HFFc6 (cell line): ENCODE data around the gene CHN1. TPM values are rescaled to one million over a fixed set of nuclear protein-coding genes. Genes with fewer than 3 reads are reported as not detected.

Experiments used
- DNase-seq: peaks from one replicate; pipeline ENCODE4 v3.0.0-alpha.2; 2018
- H3K27ac Mint-ChIP-seq: 2 replicates; pipeline ENCODE4 v1.8.0; 2020; ENCODE audit warnings: mild to moderate bottlenecking, mixed read lengths
- H3K27me3 Mint-ChIP-seq: 2 replicates; pipeline ENCODE4 v1.8.0; 2021; ENCODE audit warnings: mild to moderate bottlenecking, moderate library complexity, mixed read lengths; ENCODE audit not compliant: insufficient read depth
- H3K36me3 Mint-ChIP-seq: 2 replicates; pipeline ENCODE4 v1.8.0; 2021; ENCODE audit warnings: low read depth, mixed read lengths
- H3K4me1 Mint-ChIP-seq: 2 replicates; pipeline ENCODE4 v1.8.0; 2020; ENCODE audit warnings: low read depth, mixed read lengths
- H3K4me3 Mint-ChIP-seq: 2 replicates; pipeline ENCODE4 v1.8.0; 2020; ENCODE audit warnings: mild to moderate bottlenecking, moderate library complexity, mixed read lengths
- H3K9me3 Mint-ChIP-seq: 2 replicates; pipeline ENCODE4 v1.8.0; 2020; ENCODE audit warnings: mild to moderate bottlenecking, mixed read lengths
- total RNA-seq, 6 experiments: library from RNA; stranded (reverse); fragmentation: NEBNext Ultra II Directional; extraction: Animal tissue kit (Norgen Biotek cat#: 25700); gene quantifications; 2 replicates in 1 of 6; 3 replicates in 5 of 6; pipeline ENCODE4 v1.2.3, GENCODE V29; 2021
- TF ChIP-seq, protein P1 (sequence below): fragments of 200-600 bp; sonication (generic); IDR thresholded peaks from 2 replicates; pipeline ENCODE4 v1.5.0; 2021; ENCODE audit warnings: antibody characterized with exemption, mild to moderate bottlenecking

The CHN1 gene
- total RNA-seq, 6 experiments from 2014 or later = 85.5 to 104 (median 97.2) TPM

DNA sequence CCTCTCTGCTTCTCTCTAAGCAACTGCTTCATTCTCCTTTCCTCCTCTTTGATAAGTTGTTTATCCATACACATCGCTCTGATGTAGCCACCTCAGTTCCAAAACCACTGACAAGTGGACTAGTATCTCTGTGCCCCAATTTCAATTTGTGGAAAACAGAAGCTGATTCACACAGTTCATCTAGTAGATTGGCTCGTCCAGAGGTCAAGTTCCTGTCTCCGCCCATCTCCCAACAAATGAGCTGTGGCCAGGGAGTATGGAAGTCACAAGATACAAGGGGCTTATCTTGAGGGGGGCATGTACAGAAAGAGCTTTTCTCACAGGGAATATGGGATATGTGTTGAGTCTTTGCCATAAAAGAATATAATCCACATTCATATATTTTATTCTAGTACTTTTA, 17.7 kb upstream of the CHN1 start:
- H3K4me3 Mint-ChIP-seq = no peak overlapping the region
- no peaks in the 10 kb centered on the region for H3K9me3 Mint-ChIP-seq
- no peak overlapping the region for H3K27ac Mint-ChIP-seq
- no peaks in the 10 kb centered on the region for H3K36me3 Mint-ChIP-seq
- peaks cover 5% of the 10 kb centered on the region for H3K4me1 Mint-ChIP-seq
- H3K27me3 Mint-ChIP-seq = no peaks in the 10 kb centered on the region
- TF ChIP-seq, protein P1, sequence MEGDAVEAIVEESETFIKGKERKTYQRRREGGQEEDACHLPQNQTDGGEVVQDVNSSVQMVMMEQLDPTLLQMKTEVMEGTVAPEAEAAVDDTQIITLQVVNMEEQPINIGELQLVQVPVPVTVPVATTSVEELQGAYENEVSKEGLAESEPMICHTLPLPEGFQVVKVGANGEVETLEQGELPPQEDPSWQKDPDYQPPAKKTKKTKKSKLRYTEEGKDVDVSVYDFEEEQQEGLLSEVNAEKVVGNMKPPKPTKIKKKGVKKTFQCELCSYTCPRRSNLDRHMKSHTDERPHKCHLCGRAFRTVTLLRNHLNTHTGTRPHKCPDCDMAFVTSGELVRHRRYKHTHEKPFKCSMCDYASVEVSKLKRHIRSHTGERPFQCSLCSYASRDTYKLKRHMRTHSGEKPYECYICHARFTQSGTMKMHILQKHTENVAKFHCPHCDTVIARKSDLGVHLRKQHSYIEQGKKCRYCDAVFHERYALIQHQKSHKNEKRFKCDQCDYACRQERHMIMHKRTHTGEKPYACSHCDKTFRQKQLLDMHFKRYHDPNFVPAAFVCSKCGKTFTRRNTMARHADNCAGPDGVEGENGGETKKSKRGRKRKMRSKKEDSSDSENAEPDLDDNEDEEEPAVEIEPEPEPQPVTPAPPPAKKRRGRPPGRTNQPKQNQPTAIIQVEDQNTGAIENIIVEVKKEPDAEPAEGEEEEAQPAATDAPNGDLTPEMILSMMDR = no peak
- no peak for DNase-seq

GRCh38 chr2:175019566-175020327, 14.6 kb upstream of the CHN1 start:
- H3K27me3 Mint-ChIP-seq = no peaks in the 10 kb centered on the region
- H3K4me1 Mint-ChIP-seq = peaks cover 9% of the 10 kb centered on the region; the same call in 1 of the 2 replicates
- TF ChIP-seq, protein P1 = no peak
- H3K36me3 Mint-ChIP-seq = no peaks in the 10 kb centered on the region
- DNase-seq = no peak
- H3K4me3 Mint-ChIP-seq = no peak overlapping the region
- no peaks in the 10 kb centered on the region for H3K9me3 Mint-ChIP-seq
- no peak overlapping the region for H3K27ac Mint-ChIP-seq

GRCh38 chr2:175017618-175018414, 12.6 kb upstream of the CHN1 start:
- H3K27ac Mint-ChIP-seq = no peak overlapping the region
- no peak overlapping the region for H3K4me3 Mint-ChIP-seq
- no peaks in the 10 kb centered on the region for H3K9me3 Mint-ChIP-seq
- H3K27me3 Mint-ChIP-seq = no peaks in the 10 kb centered on the region
- H3K36me3 Mint-ChIP-seq = no peaks in the 10 kb centered on the region
- TF ChIP-seq, protein P1 = no peak
- peak; percentile 4 for DNase-seq
- peaks cover 9% of the 10 kb centered on the region for H3K4me1 Mint-ChIP-seq

DNA sequence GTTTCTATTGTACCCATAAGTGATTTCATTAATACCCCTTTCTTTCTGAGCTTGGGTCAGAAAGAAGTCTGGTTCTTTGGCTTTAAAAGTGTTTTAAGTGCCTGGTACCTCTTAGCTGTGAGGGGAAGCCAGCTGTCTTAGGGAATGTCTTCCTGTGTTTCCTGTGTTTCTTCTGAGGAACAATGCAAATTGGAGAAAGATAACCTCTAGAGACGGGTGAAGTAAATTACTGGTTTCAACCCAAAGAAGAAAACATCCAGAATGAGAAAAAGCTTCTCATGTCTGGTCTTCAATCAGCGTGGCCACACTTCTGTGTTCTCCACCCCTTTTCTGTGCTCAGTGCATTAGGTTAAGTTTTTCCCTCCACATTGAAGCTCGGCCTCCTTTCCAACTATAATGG, 10.2 kb upstream of the CHN1 start:
- H3K27ac Mint-ChIP-seq = no peak overlapping the region
- H3K9me3 Mint-ChIP-seq = no peaks in the 10 kb centered on the region
- no peaks in the 10 kb centered on the region; the same call in 1 of the 2 replicates for H3K27me3 Mint-ChIP-seq
- DNase-seq = no peak
- no peak overlapping the region for H3K4me3 Mint-ChIP-seq
- H3K36me3 Mint-ChIP-seq = no peaks in the 10 kb centered on the region
- H3K4me1 Mint-ChIP-seq = peaks cover 14% of the 10 kb centered on the region
- TF ChIP-seq, protein P1 = no peak

DNA sequence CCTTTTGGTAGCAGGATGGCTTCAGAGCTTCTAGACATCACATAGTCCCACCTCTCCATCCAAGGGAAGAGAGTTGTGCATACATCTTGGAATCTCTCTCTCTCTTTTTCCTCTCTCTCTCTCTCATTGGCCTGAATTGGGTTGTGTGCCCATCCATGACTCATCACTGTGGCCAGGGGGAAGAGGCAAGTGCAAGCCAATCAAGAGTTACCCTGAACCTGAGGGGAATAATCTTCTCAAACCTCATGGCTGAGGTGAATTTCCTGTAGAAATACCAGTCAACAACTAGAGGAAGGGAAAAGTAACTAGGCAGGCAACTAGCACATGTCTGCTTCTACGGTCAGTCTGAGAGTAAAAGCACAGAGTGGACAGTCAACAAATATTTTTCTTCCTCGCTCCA, 7.3 kb upstream of the CHN1 start:
- DNase-seq = no peak
- Mint-ChIP-seq H3K4me1 (peaks cover 10% of the 10 kb centered on the region), H3K27me3 (no peaks in the 10 kb centered on the region; the same call in none of the 2 replicates), H3K27ac (no peak overlapping the region), H3K36me3 (no peaks in the 10 kb centered on the region), H3K9me3 (no peaks in the 10 kb centered on the region), H3K4me3 (no peak overlapping the region)
- TF ChIP-seq, protein P1 = no peak
